HepG2 (cell line): ENCODE measurements around the gene RAET1L. TPM values are rescaled to one million over a fixed set of nuclear protein-coding genes. Genes with fewer than 3 reads are reported as not detected.
"Not testable (repeated sequence)": the region's sequence is repeated elsewhere in the genome, so short reads cannot be mapped to it uniquely, and the experiment has no call there.

ENCODE experiments used
- ATAC-seq: fragments of 200-7000 bp; cut with Tn5 transposase; 3 replicates; pipeline ENCODE4 v1.9.1; 2020; ENCODE audit warnings: mild to moderate bottlenecking, moderate library complexity
- BruUV-seq: library from RNA; stranded (reverse); fragments of 400-500 nt; replicated peaks from 2 replicates; lab custom pipeline; 2021; lab: Mats Ljungman, UMichigan
- CTCF ChIA-PET: fragments of 300-600 bp; formaldehyde crosslinking; extraction: SDS; loops from one replicate; lab custom pipeline; 2021; ENCODE audit warnings: low total read pairs, inconsistent platforms, low intra/inter-chr PET ratio; lab: Yijun Ruan, JAX
- POLR2A ChIA-PET: fragments of 350-600 bp; sonication (Branson Sonifier 250); formaldehyde crosslinking; loops from one replicate; lab custom pipeline; 2020; ENCODE audit warnings: antibody characterized with exemption, inconsistent platforms; lab: Yijun Ruan, JAX
- DNase-seq: peaks from one replicate; pipeline ENCODE4 v3.0.0-alpha.2; 2015; ENCODE audit warnings: low spot score
- FAIRE-seq: peaks from 3 replicates; lab custom pipeline; 2011; peaks lifted over from hg19 to GRCh38; lab: Jason Lieb, UNC
- H2AFZ ChIP-seq: one replicate; pipeline ENCODE4 v1.6.1; 2011; ENCODE audit warnings: low read length, inconsistent platforms
- H3K27ac ChIP-seq: fragments of 300-600 bp; 3 replicates; pipeline ENCODE4 v1.8.0; 2011; ENCODE audit warnings: mixed run types, mild to moderate bottlenecking, mixed read lengths, low read length, inconsistent platforms; ENCODE audit not compliant: insufficient read depth; ENCODE audit errors: extremely low read length
- H3K27me3 ChIP-seq, 2 experiments: fragments of 200-600 bp in 1 of 2; 2 replicates in 1 of 2; 3 replicates in 1 of 2; pipeline versions ENCODE4 v1.6.0 to v1.8.0; 2011; ENCODE audit warnings: low read length in 2 of 2, mild to moderate bottlenecking in 2 of 2, moderate library complexity in 2 of 2, inconsistent platforms in 1 of 2; ENCODE audit not compliant: insufficient read depth in 2 of 2, control insufficient read depth in 1 of 2
- H3K36me3 ChIP-seq, 2 experiments: fragments of 200-600 bp in 1 of 2; replicated peaks in 1 of 2; 2 replicates in 1 of 2; 3 replicates in 1 of 2; pipeline versions ENCODE4 v1.5.1 to v1.8.0; 2011; ENCODE audit warnings: low read length in 2 of 2, inconsistent platforms in 1 of 2; ENCODE audit not compliant: insufficient read depth in 2 of 2, control insufficient read depth in 1 of 2
- H3K4me1 ChIP-seq: 2 replicates; pipeline ENCODE4 v1.5.1; 2012; ENCODE audit warnings: low read length, inconsistent platforms; ENCODE audit not compliant: insufficient read depth
- H3K4me2 ChIP-seq: 2 replicates; pipeline ENCODE4 v1.6.0; 2011; ENCODE audit warnings: low read depth, low read length, inconsistent platforms
- H3K4me3 ChIP-seq, 3 experiments: fragments of 200-600 bp in 1 of 3; sonication (generic), shearing (Covaris generic) in 1 of 3; replicated peaks in 1 of 3; 2 replicates each; pipeline ENCODE4 v1.5.1; 2011 to 2016; ENCODE audit warnings: low read length in 3 of 3, inconsistent platforms in 2 of 3, low read depth in 2 of 3, mild to moderate bottlenecking in 2 of 3, control low read depth in 1 of 3, mixed read lengths in 1 of 3; ENCODE audit not compliant: insufficient read depth in 1 of 3
- H3K79me2 ChIP-seq: one replicate; pipeline ENCODE4 v1.6.1; 2011; ENCODE audit warnings: low read length, inconsistent platforms; ENCODE audit not compliant: insufficient read depth
- H3K9ac ChIP-seq: 2 replicates; pipeline ENCODE4 v1.6.0; 2011; ENCODE audit warnings: mild to moderate bottlenecking, low read depth, low read length, inconsistent platforms; ENCODE audit not compliant: insufficient read depth
- H3K9me3 ChIP-seq: 2 replicates; pipeline ENCODE4 v1.5.1; 2012; ENCODE audit warnings: mild to moderate bottlenecking, low read length
- H4K20me1 ChIP-seq: 2 replicates; pipeline ENCODE4 v1.6.0; 2011; ENCODE audit warnings: inconsistent platforms, mild to moderate bottlenecking, low read length, moderate library complexity; ENCODE audit not compliant: insufficient read depth
- SNAPC2 ChIP-seq: sonication (generic); formaldehyde crosslinking; IDR thresholded peaks from 2 replicates; pipeline ENCODE4 v1.8.1; 2022; ENCODE audit warnings: mild to moderate bottlenecking, missing genetic modification reagents
- ZBTB4 ChIP-seq: sonication (generic); formaldehyde crosslinking; IDR thresholded peaks from 2 replicates; pipeline ENCODE4 v1.4.0; 2020; ENCODE audit warnings: missing genetic modification reagents, mild to moderate bottlenecking, borderline replicate concordance
- ZNF644 ChIP-seq: IDR thresholded peaks from 2 replicates; pipeline ENCODE4 v1.6.1; 2016; ENCODE audit warnings: low read depth
- ZNF678 ChIP-seq: sonication (generic); formaldehyde crosslinking; IDR thresholded peaks from 2 replicates; pipeline ENCODE4 v1.4.0; 2020; ENCODE audit warnings: mild to moderate bottlenecking, missing genetic modification reagents
- WGBS: methylation state at CpG from one replicate; pipeline ENCODE4 v1.1.6; 2017; ENCODE audit warnings: low lambda C conversion rate; 5-methylcytosine and 5-hydroxymethylcytosine counted together
- in situ Hi-C: cut with HindIII; loops from 2 replicates; pipeline ENCODE4 v1.10.0; 2017; ENCODE audit warnings: low pct_unique_long_range_greater_than_20kb; ENCODE audit not compliant: extremely low pct_ligation_motif_present
- intact Hi-C: fragments of 100-400 bp; cut with micrococcal nuclease; formaldehyde crosslinking; loops from one replicate; pipeline ENCODE4 v1.10.0; 2022; ENCODE audit not compliant: unreplicated experiment
- polyA plus RNA-seq, 8 experiments: library from polyadenylated mRNA; depleted of rRNA in 3 of 8; stranded (reverse) in 7 of 8; unstranded in 1 of 8; fragments of >200 nt; fragmentation: Illumina TruSeq in 4 of 8; extraction: Trizol in 4 of 8; gene quantifications; 2 replicates each; pipeline versions ENCODE4 v1.2.1 to v1.2.3, GENCODE V29; 2011 to 2016; ENCODE audit warnings: low read depth in 4 of 8, missing spikeins in 1 of 8, mixed read lengths in 1 of 8; ENCODE audit not compliant: insufficient read depth in 1 of 8
- total RNA-seq, 5 experiments: library from RNA; depleted of rRNA; stranded (reverse); fragments of >200 nt; fragmentation: Illumina TruSeq; extraction: Trizol; gene quantifications; 2 replicates each; pipeline ENCODE4 v1.2.3, GENCODE V29; 2016; ENCODE audit warnings: low read depth in 1 of 5

RAET1L gene
- total and polyA plus RNA-seq, 2 of the 13 experiments (the other 11 are each of a cell fraction or from before 2014, with no cell fraction given), result not detected

DNA sequence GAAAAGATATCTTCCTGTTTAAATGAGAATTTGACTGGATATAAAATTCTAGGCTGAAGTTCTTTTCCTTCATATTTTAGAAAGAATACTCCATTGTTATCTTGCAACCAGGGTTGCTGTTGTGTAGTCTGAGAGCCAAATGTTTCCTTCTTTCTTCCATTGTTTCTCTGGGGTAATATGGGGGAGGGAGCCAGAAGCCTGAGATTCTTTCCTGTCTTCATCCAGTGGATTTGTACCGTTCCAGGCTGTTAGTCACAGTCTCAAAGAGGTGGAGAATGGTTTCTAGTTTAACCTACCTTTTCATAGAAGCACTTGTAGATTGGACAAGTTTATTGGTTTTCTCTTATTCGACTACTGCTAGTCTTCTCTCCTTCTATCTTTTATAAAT, 49.7 kb upstream of the RAET1L start (continued):
- no peak for TF ChIP-seq ZBTB4 (CRISPR knock-in tag)
- TF ChIP-seq ZNF678 (CRISPR knock-in tag), result no peak
- TF ChIP-seq ZNF644 (CRISPR knock-in tag), result no peak
- no peak for TF ChIP-seq SNAPC2 (CRISPR knock-in tag)

DNA sequence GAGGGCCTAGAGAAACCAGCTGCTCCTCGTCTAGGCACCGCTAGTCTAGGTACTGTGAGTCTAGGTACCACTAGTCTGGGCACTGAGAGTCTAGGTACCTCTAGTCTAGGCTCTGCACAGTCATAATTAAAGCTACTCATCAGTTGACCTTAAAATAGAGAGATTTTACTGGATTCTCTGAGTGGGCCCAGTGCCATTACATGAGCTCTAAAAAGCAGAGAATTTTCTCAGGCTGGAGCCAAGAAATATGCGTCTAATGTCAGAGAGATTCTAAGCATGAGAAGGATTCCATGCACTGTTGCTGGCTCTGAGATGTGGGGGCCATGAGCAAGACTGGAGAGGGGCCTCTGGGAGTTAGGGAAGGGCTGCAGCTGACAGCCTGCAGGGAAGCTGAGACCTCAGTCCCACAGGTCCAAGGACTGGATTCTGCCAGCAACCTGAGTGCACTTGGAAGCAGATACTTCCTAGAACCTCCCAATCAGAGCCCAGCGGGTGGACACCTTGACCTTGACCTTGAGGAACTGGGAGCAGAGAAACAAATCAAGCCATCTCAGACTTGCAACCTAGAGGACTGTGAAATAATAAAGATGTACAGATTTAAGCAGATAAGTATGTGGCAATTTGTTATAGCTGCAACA, 49.2 kb upstream of the RAET1L start:
- FAIRE-seq, intact Hi-C loops, POLR2A ChIA-PET, ATAC-seq, H3K4me3 ChIP-seq, H4K20me1 ChIP-seq, H3K36me3 ChIP-seq, H3K79me2 ChIP-seq, DNase-seq, H3K9me3 ChIP-seq, CTCF ChIA-PET, H3K27me3 ChIP-seq, in situ Hi-C loops, BruUV-seq, H3K27ac ChIP-seq, H2AFZ ChIP-seq, H3K4me2 ChIP-seq, H3K4me1 ChIP-seq, H3K9ac ChIP-seq: not testable (repeated sequence)
- 26% methylated on average over 4 of the region's 4 CpGs for WGBS
